Liver (tissue), 9 donors: ENCODE data around the gene CYTH2. TPM values are rescaled to one million over a fixed set of nuclear protein-coding genes. Genes with fewer than 3 reads are reported as not detected.

Experiments used
- DNase-seq: peaks from one replicate; pipeline ENCODE4 v3.0.0-alpha.2; 2017; ENCODE audit warnings: low spot score
- H3K27ac ChIP-seq, 2 donors: one replicate each; pipeline ENCODE4 v1.7.0; 2013; ENCODE audit warnings: inconsistent platforms in 2 of 2, low read length in 2 of 2, control low read depth in 1 of 2, low read depth in 1 of 2, mild to moderate bottlenecking in 1 of 2
- H3K27me3 ChIP-seq, 4 donors: one replicate each; pipeline versions ENCODE4 v1.6.1 to v1.7.0; 2013; ENCODE audit warnings: low read length in 3 of 4, inconsistent platforms in 1 of 4, mild to moderate bottlenecking in 1 of 4, moderate library complexity in 1 of 4; ENCODE audit not compliant: control insufficient read depth in 4 of 4, insufficient read depth in 4 of 4
- H3K36me3 ChIP-seq, 4 donors: one replicate each; pipeline versions ENCODE4 v1.6.1 to v1.7.0; 2013; ENCODE audit warnings: low read length in 3 of 4, mild to moderate bottlenecking in 3 of 4, low read depth in 1 of 4, moderate library complexity in 1 of 4; ENCODE audit not compliant: control insufficient read depth in 4 of 4, insufficient read depth in 3 of 4
- H3K4me1 ChIP-seq, 4 donors: one replicate each; pipeline versions ENCODE4 v1.6.1 to v1.7.0; 2013; ENCODE audit warnings: low read length in 3 of 4, mild to moderate bottlenecking in 3 of 4, moderate library complexity in 1 of 4; ENCODE audit not compliant: control insufficient read depth in 4 of 4, insufficient read depth in 4 of 4
- H3K4me3 ChIP-seq, 3 donors: one replicate each; pipeline versions ENCODE4 v1.6.1 to v1.7.0; 2013; ENCODE audit warnings: low read length in 3 of 3, control low read depth in 1 of 3, low read depth in 1 of 3, mild to moderate bottlenecking in 1 of 3
- H3K9ac ChIP-seq, 2 donors: one replicate each; pipeline ENCODE4 v1.7.0; 2013; ENCODE audit warnings: low read length in 2 of 2, mild to moderate bottlenecking in 2 of 2, moderate library complexity in 2 of 2, control low read depth in 1 of 2, low read depth in 1 of 2
- H3K9me3 ChIP-seq, 4 donors: one replicate each; pipeline versions ENCODE4 v1.6.1 to v1.7.0; 2013; ENCODE audit warnings: low read length in 3 of 4; ENCODE audit not compliant: control insufficient read depth in 4 of 4
- ATF3 ChIP-seq: IDR thresholded peaks from 2 replicates; pipeline ENCODE4 v1.6.1; 2016; ENCODE audit warnings: antibody characterized with exemption
- EGR1 ChIP-seq, 2 donors: IDR thresholded peaks; 2 replicates each; pipeline ENCODE4 v1.6.1; 2016 to 2018; ENCODE audit warnings: antibody characterized with exemption in 2 of 2, low read depth in 2 of 2
- FOXA1 ChIP-seq: IDR thresholded peaks from 2 replicates; pipeline ENCODE4 v1.6.1; 2016; ENCODE audit warnings: antibody characterized with exemption
- GABPA ChIP-seq, 2 donors: IDR thresholded peaks in 1 of 2; conservative IDR thresholded peaks in 1 of 2; 2 replicates each; pipeline ENCODE4 v1.6.1; 2016; ENCODE audit warnings: antibody characterized with exemption in 2 of 2, mild to moderate bottlenecking in 1 of 2, moderate library complexity in 1 of 2
- HNF4A ChIP-seq, 2 donors: conservative IDR thresholded peaks; 2 replicates each; pipeline ENCODE4 v1.6.1; 2016; ENCODE audit warnings: antibody characterized with exemption in 2 of 2, mild to moderate bottlenecking in 2 of 2
- JUND ChIP-seq, 2 donors: IDR thresholded peaks; 2 replicates each; pipeline ENCODE4 v1.6.1; 2016; ENCODE audit warnings: antibody characterized with exemption in 2 of 2
- NR2F2 ChIP-seq: IDR thresholded peaks from 2 replicates; pipeline ENCODE4 v1.6.1; 2016; ENCODE audit warnings: antibody characterized with exemption
- RAD21 ChIP-seq, 2 donors: IDR thresholded peaks; 2 replicates each; pipeline ENCODE4 v1.6.1; 2016; ENCODE audit warnings: antibody characterized with exemption in 2 of 2, mild to moderate bottlenecking in 2 of 2
- RXRA ChIP-seq, 2 donors: IDR thresholded peaks; 2 replicates each; pipeline ENCODE4 v1.6.1; 2017 to 2018; ENCODE audit warnings: antibody characterized with exemption in 2 of 2, mild to moderate bottlenecking in 1 of 2
- SP1 ChIP-seq: IDR thresholded peaks from 2 replicates; pipeline ENCODE4 v1.6.1; 2018; ENCODE audit warnings: antibody characterized with exemption, mild to moderate bottlenecking
- YY1 ChIP-seq: IDR thresholded peaks from 2 replicates; pipeline ENCODE4 v1.6.1; 2016; ENCODE audit warnings: antibody characterized with exemption, mild to moderate bottlenecking
- WGBS: extraction: QIAGEN DNeasy Blood & Tissue Kit; methylation state at CpG from one replicate; pipeline ENCODE4 v1.1.7; 2013; 5-methylcytosine and 5-hydroxymethylcytosine counted together
- polyA plus RNA-seq, 2 donors: library from polyadenylated mRNA; stranded (reverse) in 1 of 2; unstranded in 1 of 2; fragments of 200-250 nt in 1 of 2; fragments of >200 nt in 1 of 2; fragmentation: Nextera tagmentation in 1 of 2; extraction: Ambion mirVana in 1 of 2; gene quantifications; one replicate each; pipeline versions ENCODE4 v1.2.1 to v1.2.3, GENCODE V29; 2013 to 2015
- total RNA-seq, 2 donors: library from RNA; depleted of rRNA; stranded (reverse); fragments of >200 nt; gene quantifications; one replicate each; pipeline ENCODE4 v1.2.3, GENCODE V29; 2014
- TF ChIP-seq, protein P1 (sequence below): IDR thresholded peaks from 2 replicates; pipeline ENCODE4 v1.6.1; 2016; ENCODE audit warnings: antibody characterized with exemption, mild to moderate bottlenecking
- TF ChIP-seq, protein P2 (sequence below): IDR thresholded peaks from 2 replicates; pipeline ENCODE4 v1.6.1; 2016; ENCODE audit warnings: antibody characterized with exemption
- TF ChIP-seq, protein P3 (sequence below): IDR thresholded peaks from 2 replicates; pipeline ENCODE4 v1.6.1; 2016; ENCODE audit warnings: antibody characterized with exemption
- donor health status: healthy.
- donor health status: healthy.
- donor health status: healthy.
- donor health status: healthy.
- donor health status: healthy.

The CYTH2 gene
- total and polyA plus RNA-seq, 4 donors, result 13.0 to 16.9 (median 13.2) TPM

DNA sequence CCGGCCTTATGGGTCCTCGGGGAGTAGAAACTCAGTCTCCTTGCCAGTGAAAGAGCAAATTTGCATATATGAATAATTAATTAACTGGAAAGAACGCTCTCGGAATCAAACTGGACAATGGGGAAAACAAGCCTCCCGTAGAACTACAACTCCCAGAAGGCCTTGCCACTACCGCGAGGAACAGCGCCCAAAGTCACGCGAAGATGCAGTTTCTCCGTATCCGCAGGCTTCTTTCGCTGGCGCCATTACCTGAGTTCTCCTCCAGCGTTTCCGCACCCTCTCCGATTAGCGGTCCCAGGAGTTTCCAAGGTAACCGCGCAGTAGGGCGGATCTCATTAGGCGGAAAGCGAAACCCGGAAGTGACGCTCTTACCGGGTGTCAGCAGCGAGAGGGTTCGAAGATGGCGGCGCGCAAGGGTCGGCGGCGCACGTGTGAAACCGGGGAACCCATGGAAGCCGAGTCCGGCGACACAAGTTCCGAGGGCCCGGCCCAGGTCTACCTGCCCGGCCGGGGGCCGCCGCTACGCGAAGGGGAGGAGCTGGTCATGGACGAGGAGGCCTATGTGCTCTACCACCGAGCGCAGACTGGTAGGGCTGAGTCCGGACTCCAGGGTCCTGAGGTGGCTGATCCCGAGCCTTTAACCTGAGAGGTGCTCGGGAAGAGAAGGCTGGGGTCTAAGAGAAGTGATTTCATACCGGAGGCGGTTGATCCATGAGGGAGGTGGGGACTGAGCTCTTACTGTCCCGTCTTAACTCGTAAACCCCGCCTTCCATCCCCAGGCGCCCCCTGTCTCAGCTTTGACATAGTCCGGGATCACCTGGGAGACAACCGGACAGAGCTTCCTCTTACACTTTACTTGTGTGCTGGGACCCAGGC lies 23.3 kb upstream of the CYTH2 start, which contains the start of gene GRWD1:
TSS of gene GRWD1 (plus strand) at position 378 of the 876 bp plus-strand sequence. CDS start at position 401, 23 bp downstream.
- no peaks in the 10 kb centered on the region for H3K27me3 ChIP-seq
- peak within 1 kb of the TSS; percentile 49 to 68 for H3K27ac ChIP-seq
- peaks cover 8 to 27% (median 15%) of the 10 kb centered on the region in 4 donors for H3K36me3 ChIP-seq
- WGBS, result under 1% methylated on average over 61 of the region's 61 CpGs
- TF ChIP-seq YY1 (peak; percentile 99), RXRA (IDR thresholded peaks at IDR 0.05) (no peak), NR2F2 (no peak), GABPA (IDR thresholded peaks at IDR 0.05 in 1 of 2, conservative IDR thresholded peaks at IDR 0.05 in 1 of 2) (peak; percentile 71 to 94), FOXA1 (no peak), JUND (IDR thresholded peaks at IDR 0.05) (no peak), HNF4A (conservative IDR thresholded peaks at IDR 0.05) (peak in 1 of 2 donors; percentile 2), SP1 (peak; percentile 44), RAD21 (IDR thresholded peaks at IDR 0.05) (no peak)
- TF ChIP-seq, protein P1, sequence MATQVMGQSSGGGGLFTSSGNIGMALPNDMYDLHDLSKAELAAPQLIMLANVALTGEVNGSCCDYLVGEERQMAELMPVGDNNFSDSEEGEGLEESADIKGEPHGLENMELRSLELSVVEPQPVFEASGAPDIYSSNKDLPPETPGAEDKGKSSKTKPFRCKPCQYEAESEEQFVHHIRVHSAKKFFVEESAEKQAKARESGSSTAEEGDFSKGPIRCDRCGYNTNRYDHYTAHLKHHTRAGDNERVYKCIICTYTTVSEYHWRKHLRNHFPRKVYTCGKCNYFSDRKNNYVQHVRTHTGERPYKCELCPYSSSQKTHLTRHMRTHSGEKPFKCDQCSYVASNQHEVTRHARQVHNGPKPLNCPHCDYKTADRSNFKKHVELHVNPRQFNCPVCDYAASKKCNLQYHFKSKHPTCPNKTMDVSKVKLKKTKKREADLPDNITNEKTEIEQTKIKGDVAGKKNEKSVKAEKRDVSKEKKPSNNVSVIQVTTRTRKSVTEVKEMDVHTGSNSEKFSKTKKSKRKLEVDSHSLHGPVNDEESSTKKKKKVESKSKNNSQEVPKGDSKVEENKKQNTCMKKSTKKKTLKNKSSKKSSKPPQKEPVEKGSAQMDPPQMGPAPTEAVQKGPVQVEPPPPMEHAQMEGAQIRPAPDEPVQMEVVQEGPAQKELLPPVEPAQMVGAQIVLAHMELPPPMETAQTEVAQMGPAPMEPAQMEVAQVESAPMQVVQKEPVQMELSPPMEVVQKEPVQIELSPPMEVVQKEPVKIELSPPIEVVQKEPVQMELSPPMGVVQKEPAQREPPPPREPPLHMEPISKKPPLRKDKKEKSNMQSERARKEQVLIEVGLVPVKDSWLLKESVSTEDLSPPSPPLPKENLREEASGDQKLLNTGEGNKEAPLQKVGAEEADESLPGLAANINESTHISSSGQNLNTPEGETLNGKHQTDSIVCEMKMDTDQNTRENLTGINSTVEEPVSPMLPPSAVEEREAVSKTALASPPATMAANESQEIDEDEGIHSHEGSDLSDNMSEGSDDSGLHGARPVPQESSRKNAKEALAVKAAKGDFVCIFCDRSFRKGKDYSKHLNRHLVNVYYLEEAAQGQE, result peak; percentile 9
- TF ChIP-seq, protein P2, sequence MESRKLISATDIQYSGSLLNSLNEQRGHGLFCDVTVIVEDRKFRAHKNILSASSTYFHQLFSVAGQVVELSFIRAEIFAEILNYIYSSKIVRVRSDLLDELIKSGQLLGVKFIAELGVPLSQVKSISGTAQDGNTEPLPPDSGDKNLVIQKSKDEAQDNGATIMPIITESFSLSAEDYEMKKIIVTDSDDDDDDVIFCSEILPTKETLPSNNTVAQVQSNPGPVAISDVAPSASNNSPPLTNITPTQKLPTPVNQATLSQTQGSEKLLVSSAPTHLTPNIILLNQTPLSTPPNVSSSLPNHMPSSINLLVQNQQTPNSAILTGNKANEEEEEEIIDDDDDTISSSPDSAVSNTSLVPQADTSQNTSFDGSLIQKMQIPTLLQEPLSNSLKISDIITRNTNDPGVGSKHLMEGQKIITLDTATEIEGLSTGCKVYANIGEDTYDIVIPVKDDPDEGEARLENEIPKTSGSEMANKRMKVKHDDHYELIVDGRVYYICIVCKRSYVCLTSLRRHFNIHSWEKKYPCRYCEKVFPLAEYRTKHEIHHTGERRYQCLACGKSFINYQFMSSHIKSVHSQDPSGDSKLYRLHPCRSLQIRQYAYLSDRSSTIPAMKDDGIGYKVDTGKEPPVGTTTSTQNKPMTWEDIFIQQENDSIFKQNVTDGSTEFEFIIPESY, result peak; percentile 99
- TF ChIP-seq, protein P3, sequence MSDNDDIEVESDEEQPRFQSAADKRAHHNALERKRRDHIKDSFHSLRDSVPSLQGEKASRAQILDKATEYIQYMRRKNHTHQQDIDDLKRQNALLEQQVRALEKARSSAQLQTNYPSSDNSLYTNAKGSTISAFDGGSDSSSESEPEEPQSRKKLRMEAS, result peak; percentile 94
- no peaks in the 10 kb centered on the region for H3K9me3 ChIP-seq
- H3K4me3 ChIP-seq, result peak within 1 kb of the TSS; percentile 68 to 99 (median 83)
- peak; percentile 84 for DNase-seq
- H3K9ac ChIP-seq, result peak within 1 kb of the TSS; percentile 66 to 68
- H3K4me1 ChIP-seq, result peaks cover 4 to 24% (median 14%) of the 10 kb centered on the region in 4 donors

DNA sequence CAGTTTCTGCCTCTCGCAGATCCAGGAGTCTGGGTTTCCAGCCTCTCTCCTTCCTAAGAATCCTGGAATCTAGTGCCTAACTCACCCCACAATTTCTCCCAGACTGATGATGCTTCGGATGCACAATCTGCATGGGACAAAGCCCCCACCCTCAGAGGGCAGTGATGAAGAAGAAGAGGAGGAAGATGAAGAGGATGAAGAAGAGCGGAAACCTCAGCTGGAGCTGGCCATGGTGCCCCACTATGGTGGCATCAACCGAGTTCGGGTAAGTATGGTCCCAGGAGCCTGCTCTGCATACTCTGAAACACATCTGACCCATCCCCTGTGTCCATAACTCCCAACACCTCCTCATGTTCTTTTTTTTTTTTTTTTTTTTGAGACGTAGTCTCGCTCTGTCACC lies 22.6 kb upstream of the CYTH2 start:
- Histone ChIP-seq H3K27ac (no peak overlapping the region), H3K4me3 (peak overlapping the region; percentile 68 to 99 (median 83)), H3K9me3 (no peaks in the 10 kb centered on the region), H3K27me3 (no peaks in the 10 kb centered on the region), H3K4me1 (peaks cover 4 to 24% (median 14%) of the 10 kb centered on the region in 4 donors), H3K36me3 (peaks cover 12 to 34% (median 20%) of the 10 kb centered on the region in 4 donors), H3K9ac (peak overlapping the region; percentile 66 to 68)
- no peak for TF ChIP-seq HNF4A (conservative IDR thresholded peaks at IDR 0.05)
- no peak for TF ChIP-seq ATF3
- TF ChIP-seq EGR1 (IDR thresholded peaks at IDR 0.05; ENCODE audit: low read depth in 2 of 2), result no peak
- no peak for TF ChIP-seq NR2F2
- TF ChIP-seq SP1, result no peak
- DNase-seq, result no peak
- WGBS, result 88% methylated on average over 7 of the region's 7 CpGs
